ENCODE measurements around the gene NR5A1. TPM values are rescaled to one million over a fixed set of nuclear protein-coding genes. Genes with fewer than 3 reads are reported as not detected.

Gene NR5A1
- total and polyA plus RNA-seq, 10 of the 15 experiments (the other 5 are each of a cell fraction or from before 2014, with no cell fraction given) = 0.06 to 0.24 (median 0.08) TPM; not detected in 5

GRCh38 chr9:124505006-124505900 lies 1.9 kb downstream of the NR5A1 start (continued):
- TF ChIP-seq NKRF (conservative IDR thresholded peaks at IDR 0.05) = no peak

GRCh38 chr9:124504530-124505005 lies 2.6 kb downstream of the NR5A1 start:
- FAIRE-seq (no peak), DNase-seq (ENCODE audit: low read depth, low spot score) (no peak), ATAC-seq (no peak)
- in situ Hi-C loops (cut with MboI) (no loop called here), intact Hi-C loops (cut with micrococcal nuclease; ENCODE audit: unreplicated experiment) (no loop called here)
- Histone ChIP-seq H3K9ac (ENCODE audit: control insufficient read depth, insufficient read depth, low read length) (no peak overlapping the region), H3K27ac (ENCODE audit: control insufficient read depth, insufficient read depth) (no peak overlapping the region), H3K79me2 (ENCODE audit: control insufficient read depth, insufficient read depth, low read length) (no peaks in the 10 kb centered on the region), H3K4me3 (no peak overlapping the region), H4K20me1 (ENCODE audit: control insufficient read depth, insufficient read depth) (no peaks in the 10 kb centered on the region), H3K4me1 (ENCODE audit: control insufficient read depth, insufficient read depth, low read length) (0 out of 2 replicates have a peak, but pooled peaks cover 3% of the 10 kb centered on the region), H2AFZ (ENCODE audit: control insufficient read depth, low read depth, low read length) (no peak overlapping the region), H3K27me3 (replicated peaks in 1 of 2; ENCODE audit: control insufficient read depth in 2 of 2, insufficient read depth in 2 of 2, low read length in 1 of 2) (peaks cover 9 to 10% of the 10 kb centered on the region in 2 experiments; a peak in 3 of 4 replicates), H3K36me3 (ENCODE audit: control insufficient read depth in 2 of 2, insufficient read depth in 2 of 2, low read length in 1 of 2) (no peaks in the 10 kb centered on the region), H3K4me2 (ENCODE audit: control insufficient read depth, insufficient read depth) (no peak overlapping the region), H3K9me3 (replicated peaks; ENCODE audit: control insufficient read depth, insufficient read depth, low read length) (no peaks in the 10 kb centered on the region)
- BruUV-seq (replicated peaks) = no TSS peak
- ChIA-PET POLR2A (no interaction called here), SMC1A (ENCODE audit: uncharacterized antibody, unreplicated experiment) (no interaction called here), RAD21 (ENCODE audit: unreplicated experiment) (no interaction called here), CTCF (no interaction called here)
- 12% methylated on average over 28 of the region's 81 CpGs for WGBS (ENCODE audit: insufficient coverage, insufficient replicate concordance, low lambda C conversion rate, missing lambda C conversion rate)
- TF ChIP-seq HCFC1 (IDR thresholded peaks at IDR 0.05; ENCODE audit: low read length) = no peak
- no peak for TF ChIP-seq NBN (IDR thresholded peaks at IDR 0.05)
- TF ChIP-seq REST (IDR thresholded peaks at IDR 0.05; ENCODE audit: low read depth, low read length) = no peak
- no peak for TF ChIP-seq SMARCA5 (IDR thresholded peaks at IDR 0.05)
- no peak for TF ChIP-seq NFYB (IDR thresholded peaks at IDR 0.05; ENCODE audit: insufficient read depth, low read depth, low read length)
- no peak for TF ChIP-seq TBL1XR1 (IDR thresholded peaks at IDR 0.05; ENCODE audit: low read depth, low read length)
- no peak for TF ChIP-seq ZBTB4 (CRISPR knock-in tag; IDR thresholded peaks at IDR 0.05)
- TF ChIP-seq IRF5 (IDR thresholded peaks at IDR 0.05; ENCODE audit: borderline replicate concordance) = no peak
- TF ChIP-seq CBX3 (IDR thresholded peaks at IDR 0.05; ENCODE audit: borderline replicate concordance, low read depth) = no peak
